Smooth muscle cell of the brain vasculature (primary cell): ENCODE data around the gene ARL15.
"Not testable (repeated sequence)": the region's sequence is repeated elsewhere in the genome, so short reads cannot be mapped to it uniquely, and the experiment has no call there.

Source experiments
- DNase-seq: peaks from one replicate; pipeline ENCODE4 v3.0.0-alpha.2; 2012; ENCODE audit warnings: low read depth, low spot score

ARL15 gene

GRCh38 chr5:53902296-53902907 is 408.0 kb downstream of the ARL15 start:
- DNase-seq, result no peak

DNA sequence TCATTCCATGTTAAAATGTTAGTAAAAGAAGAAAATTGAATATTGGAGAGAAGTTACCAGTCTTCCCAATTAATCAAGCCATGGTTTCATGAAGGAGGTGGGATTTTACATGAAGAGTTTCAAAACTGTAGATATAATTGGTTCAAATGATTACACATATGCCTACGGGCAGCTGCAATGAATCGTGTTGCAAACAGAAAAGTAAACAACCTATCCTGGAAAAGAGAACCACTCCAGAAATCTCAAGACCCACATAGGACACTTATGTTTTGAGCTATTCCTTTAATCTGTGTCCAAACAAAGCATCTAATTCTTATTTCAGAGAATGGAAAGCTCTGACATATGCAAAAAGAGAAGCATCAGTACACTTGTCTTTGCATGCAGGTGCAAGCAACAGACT is 409.7 kb downstream of the ARL15 start:
- DNase-seq, result no peak

DNA sequence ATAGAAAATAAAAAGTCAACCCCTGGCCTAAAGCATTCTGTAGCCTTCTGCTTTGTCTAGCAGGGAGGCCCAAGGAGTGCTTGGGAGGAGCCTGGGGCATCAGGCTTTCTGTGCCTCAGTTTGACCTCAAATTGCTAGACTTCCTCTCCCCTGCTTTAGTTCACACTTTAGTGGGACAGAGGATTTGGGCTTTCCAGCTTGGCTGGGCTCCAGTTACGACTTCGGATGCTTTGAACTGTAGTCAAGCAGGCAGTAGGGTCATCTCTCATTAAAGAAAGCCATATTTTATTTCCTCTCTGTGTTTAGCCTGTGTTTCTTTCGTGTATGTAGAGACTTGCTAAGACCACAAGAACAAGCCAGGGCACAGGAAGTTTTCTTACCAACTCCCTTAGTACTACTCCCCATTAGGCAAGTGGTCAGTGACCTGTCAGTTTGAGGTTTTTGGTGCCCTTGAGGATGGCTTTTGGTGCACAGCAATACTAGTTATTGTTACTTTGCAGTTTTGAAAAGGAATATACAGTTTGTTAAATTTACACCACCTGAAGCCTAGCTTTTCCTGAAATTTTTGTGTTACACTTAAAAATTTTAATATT is 415.2 kb downstream of the ARL15 start:
- DNase-seq, result no peak

GRCh38 chr5:53893626-53894025 is 416.7 kb downstream of the ARL15 start:
- DNase-seq, result no peak

DNA sequence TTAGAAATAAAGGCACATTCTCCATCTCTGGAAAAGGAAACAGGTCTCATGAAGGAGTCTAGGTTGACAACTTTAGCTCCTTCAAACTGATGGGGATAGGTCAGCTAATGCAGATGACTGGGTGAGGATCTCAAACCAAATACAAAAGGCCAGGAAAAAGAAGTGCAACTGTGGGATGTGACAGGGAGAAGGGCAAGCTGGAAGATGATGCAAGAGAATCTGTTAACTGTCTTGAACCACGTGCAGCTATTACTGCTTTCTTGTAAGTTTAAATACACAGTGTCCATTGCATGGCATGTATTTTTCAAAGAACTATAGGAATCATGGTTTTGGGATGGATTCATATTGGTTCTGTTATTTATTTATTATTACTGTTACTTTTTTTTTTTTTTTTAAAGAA is 418.1 kb downstream of the ARL15 start:
- no peak for DNase-seq

DNA sequence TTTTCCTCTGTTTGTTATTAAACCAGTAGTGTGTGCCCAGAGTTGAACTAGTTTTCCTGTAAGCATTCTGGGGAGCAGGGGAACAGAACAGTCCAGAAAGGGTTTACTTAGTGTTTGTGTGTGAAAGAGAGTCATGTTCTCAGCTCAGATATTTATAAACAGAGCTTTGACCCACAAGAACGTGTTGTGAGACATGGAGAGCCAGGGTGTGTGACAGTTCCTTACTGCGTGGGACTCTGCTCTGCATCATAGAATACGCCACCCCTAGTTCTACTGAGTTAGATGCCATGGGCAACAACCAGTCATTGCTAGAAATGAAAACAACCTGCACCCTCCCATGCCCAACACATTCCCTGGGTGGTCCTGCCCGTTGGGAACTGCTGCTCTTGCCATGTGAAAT is 419.2 kb downstream of the ARL15 start:
- no peak for DNase-seq

- DNase-seq, result no peak
Observed at GRCh38 chr5:53890490-53890889, 419.9 kb downstream of the ARL15 start.

DNA sequence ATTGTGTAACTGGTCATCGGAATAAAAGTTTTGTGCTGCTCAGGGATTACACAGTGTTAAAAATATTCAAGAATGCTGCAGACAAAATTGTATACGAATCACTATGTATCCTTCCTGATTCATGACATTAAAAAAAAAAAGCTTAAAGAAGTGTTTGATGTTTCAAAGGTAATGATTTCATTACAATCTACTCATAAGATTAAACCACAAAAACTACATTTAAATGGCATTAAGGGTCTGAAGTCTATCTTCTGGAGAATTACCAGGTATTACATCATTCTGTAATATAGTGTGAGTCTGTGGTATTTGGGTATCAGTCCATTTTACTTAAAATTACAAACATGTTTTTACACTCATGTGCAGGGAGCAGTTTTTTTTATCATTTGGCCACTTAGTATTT is 425.5 kb downstream of the ARL15 start:
- DNase-seq, result no peak

GRCh38 chr5:53884417-53884816 is 426.0 kb downstream of the ARL15 start:
- DNase-seq, result no peak

GRCh38 chr5:53882676-53883031 is 427.7 kb downstream of the ARL15 start:
- no peak for DNase-seq

GRCh38 chr5:53882006-53882675 is 428.2 kb downstream of the ARL15 start:
- DNase-seq, result no peak

DNA sequence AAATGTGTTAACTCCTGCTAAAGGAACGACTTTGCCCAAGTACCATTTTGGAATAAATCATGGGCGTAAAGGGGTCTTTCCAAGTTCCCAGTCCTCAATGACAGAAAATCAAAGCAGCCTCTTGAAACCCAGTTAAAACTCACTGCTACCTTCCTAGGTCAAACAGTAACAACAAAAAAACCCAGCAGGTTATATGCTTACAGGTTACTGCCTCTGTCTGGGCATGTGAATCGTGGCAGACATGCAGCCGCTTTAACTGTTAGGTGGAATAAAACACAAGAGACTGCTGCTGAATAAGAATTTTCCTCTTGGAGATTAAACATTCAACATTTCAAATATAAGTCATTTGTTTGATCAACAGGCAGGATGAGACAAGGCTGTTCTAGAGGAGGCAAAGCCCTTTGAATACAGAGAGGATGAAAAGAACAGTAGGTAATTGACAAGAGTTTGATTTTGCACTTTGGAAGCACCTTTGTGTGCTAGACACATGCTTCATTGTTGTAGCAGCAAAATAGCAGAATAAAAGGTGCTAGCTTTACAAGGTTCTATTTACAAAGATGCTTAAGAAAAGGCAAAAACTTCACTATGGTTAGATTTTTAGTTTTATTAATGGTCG is 430.6 kb downstream of the ARL15 start:
- no peak for DNase-seq

DNA sequence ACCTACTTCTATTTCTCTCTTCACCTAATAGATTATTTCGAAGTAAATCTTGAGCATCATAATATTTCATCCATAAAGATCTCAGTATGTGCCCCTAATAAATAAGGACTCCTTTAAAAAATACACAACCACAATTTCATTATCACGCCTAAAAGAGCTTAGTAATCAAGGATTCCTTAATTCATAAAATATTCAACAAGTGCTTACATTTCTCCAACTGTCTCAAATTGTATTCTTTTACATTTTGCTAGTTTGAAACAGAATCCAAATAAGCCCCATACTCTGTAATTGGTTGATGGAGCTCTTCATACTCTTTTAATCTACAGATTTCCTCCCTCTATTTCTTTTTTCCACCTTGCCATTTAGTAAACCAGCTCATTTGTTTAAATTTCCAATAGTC is 432.4 kb downstream of the ARL15 start:
- DNase-seq, result no peak

DNA sequence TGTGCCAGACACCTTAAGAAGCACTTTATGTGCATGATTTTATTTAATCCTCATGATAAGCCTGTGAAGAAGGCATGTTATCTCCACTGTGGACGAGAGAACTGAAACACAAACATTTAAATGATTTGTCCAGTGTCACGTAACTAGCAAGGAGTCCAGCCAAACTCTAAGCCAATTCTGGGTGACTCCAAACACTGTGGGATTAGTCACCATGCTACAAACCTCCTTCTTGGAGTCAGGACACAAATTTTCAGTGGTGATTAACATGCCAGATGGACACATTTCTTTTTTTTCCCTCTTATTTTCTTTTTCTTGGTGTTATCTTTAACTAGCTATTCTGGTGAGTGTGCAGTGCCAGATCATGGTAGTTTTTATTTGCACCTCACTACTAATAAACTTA is 433.1 kb downstream of the ARL15 start:
- no peak for DNase-seq

DNA sequence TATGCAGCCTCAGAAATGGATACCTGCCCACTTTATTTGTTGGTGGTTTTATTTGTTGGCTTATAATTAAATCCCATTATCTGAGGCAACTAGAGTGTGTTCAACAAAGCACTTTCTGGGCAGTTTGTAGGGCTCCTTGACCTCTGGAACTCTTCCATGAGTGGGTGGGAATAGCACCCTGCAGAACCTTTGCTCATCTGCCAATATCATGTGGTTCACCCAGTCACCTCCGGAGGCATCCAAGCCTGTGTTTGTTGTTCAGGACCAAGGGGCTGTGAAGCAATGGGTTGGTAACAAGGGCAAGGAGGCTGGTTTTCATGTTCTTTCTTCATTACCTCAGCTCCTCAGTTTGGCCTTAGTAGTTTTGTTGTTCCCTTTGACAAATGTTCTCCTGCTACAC is 436.0 kb downstream of the ARL15 start:
- DNase-seq, result no peak

- no peak for DNase-seq
Observed at GRCh38 chr5:53873235-53873634, 437.1 kb downstream of the ARL15 start.

- DNase-seq, result no peak
Observed at GRCh38 chr5:53871775-53872174, 438.6 kb downstream of the ARL15 start.

DNA sequence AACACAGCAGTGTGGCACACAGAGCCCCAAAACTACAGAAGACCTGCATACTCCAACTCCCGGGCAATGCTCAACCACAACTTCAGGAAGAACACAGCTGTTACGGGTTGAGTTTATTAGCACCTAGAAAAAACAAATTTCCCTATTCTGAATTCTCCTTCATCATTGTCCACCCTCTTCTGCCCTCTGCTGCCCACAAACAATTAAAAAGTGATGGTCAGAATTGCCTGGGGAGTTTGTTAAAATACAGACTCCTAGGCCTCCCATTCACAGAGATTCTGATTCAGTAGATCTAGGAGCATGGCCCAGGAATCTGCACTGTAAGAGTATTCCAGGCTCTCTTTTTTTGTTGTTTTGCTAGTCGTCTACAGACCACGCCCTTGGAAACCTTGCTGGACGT is 439.3 kb downstream of the ARL15 start:
- no peak for DNase-seq

- no peak for DNase-seq
Observed at GRCh38 chr5:53858700-53859456, 451.5 kb downstream of the ARL15 start.

- DNase-seq, result no peak
Observed at GRCh38 chr5:53856506-53856905, 453.9 kb downstream of the ARL15 start.

DNA sequence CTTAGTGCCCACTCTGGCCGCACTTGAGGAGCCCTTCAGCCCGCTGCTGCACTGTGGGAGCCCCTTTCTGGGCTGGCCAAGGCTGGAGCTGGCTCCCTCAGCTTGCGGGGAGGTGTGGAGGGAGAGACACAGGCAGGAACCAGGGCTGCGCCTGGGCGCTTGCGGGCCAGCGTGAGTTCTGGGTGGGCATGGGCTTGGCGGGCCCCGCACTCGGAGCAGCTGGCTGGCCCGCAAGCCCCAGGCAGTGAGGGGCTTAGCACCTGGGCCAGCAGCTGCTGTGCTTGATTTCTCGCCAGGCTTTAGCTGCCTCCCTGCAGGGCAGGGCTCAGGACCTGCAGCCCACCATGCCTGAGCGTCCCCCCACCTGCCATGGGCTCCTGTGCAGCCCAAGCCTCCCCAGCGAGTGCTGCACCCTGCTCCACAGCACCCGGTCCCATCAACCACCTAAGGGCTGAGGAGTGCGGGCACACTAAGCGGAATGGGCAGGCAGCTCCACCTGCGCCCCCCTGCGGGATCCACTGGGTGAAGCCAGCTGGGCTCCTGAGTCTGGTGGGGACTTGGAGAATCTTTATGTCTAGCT is 473.4 kb downstream of the ARL15 start:
- not testable (repeated sequence) for DNase-seq

- no peak for DNase-seq
Observed at GRCh38 chr5:53834500-53834899, 475.9 kb downstream of the ARL15 start.
